GM12873 (cell line): ENCODE data around the gene ENTR1.

Experiments used
- CTCF ChIP-seq: IDR thresholded peaks from 2 replicates; pipeline ENCODE4 v1.5.1; 2012; ENCODE audit warnings: low read depth, mild to moderate bottlenecking, moderate library complexity, low read length, control low read depth; ENCODE audit not compliant: insufficient read depth; ENCODE audit errors: missing control alignments

The ENTR1 gene

DNA sequence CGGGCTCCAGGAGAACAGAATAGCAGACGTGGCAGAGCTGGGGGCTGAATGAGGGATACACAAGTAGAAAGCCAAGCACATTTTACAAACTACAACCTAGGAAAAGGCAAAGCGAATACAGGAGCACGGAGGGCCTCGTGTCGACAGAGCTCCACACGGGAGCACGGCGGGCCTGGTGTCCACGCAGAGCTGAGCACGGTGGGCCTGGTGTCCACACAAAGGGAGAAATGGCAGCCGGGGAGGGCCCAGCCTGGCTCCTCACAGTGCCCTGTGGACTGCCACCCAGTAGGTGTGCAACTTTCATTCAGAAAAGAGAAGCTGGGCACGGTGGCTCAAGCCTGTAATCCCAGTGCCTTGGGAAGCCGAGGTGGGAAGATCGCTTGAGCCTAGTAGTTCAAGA lies 32.7 kb upstream of the ENTR1 start:
- no peak for TF ChIP-seq CTCF

DNA sequence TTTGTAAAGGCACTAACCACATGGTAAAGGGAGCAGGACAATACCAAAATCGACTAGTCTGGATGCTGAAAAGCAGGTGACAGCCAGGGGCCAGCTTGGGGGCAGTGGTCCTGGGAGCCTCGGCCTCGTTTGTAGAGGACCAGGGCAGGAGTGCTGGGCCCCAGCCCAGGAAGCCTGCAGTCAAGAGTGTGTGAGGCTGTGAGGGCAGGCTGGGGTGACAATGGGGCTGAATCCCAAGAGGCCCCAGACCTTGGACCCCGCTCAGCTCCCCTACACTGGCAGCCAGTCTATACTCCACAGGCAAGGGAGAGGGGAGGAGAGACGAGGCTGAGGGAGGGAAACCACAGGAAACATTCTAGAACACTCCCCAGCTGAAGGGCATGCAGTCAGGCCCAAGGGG lies 31.9 kb upstream of the ENTR1 start:
- TF ChIP-seq CTCF: no peak

- TF ChIP-seq CTCF: no peak
Observed at GRCh38 chr9:136441681-136442245, 31.3 kb upstream of the ENTR1 start.

DNA sequence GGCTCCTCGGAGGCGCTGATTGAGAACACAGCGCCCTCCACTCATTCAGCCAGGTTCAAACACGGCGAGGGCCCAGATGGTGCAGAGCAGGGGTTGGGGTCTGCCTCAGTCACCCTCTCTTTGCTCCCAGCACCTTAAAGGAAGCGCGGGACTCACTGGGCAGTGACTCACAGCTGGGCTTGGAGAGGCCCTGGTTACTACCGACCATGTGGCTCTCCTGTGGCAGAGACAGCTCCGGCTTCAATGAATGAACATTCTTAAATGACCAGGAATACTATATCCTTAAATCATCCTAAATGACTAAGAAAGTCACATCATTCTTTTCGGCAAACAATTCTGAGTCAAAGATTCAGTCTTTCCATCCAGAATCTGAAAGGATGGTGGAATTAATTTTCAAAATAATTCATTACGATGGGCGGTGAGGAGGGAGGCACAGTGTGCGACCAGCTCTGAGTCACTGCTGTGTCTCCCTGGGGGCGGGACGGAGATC lies 30.8 kb upstream of the ENTR1 start:
- TF ChIP-seq CTCF: no peak

- peak; percentile 66 for TF ChIP-seq CTCF
Observed at GRCh38 chr9:136439481-136440408, 29.3 kb upstream of the ENTR1 start, which contains the start of gene INPP5E. INPP5E (minus strand) TSS chr9:136439845; CDS start chr9:136439419, 426 bp downstream.

GRCh38 chr9:136438548-136439480 lies 28.4 kb upstream of the ENTR1 start:
- no peak for TF ChIP-seq CTCF
